Glutamatergic neuron (in vitro differentiated cells): ENCODE measurements around the gene GPRIN1. TPM values are rescaled to one million over a fixed set of nuclear protein-coding genes. Genes with fewer than 3 reads are reported as not detected.
A peak's percentile ranks its signal among the peaks of the same experiment; 100 is the strongest.

Source experiments
- DNase-seq: peaks from one replicate; pipeline ENCODE4 v3.0.0; 2022
- H3K27ac Mint-ChIP-seq: one replicate; pipeline ENCODE4 v1.8.0; 2020; ENCODE audit warnings: mild to moderate bottlenecking, mixed read lengths, inconsistent platforms; ENCODE audit not compliant: unreplicated experiment
- H3K27me3 Mint-ChIP-seq: one replicate; pipeline ENCODE4 v1.8.0; 2020; ENCODE audit warnings: mild to moderate bottlenecking, moderate library complexity, mixed read lengths, inconsistent platforms; ENCODE audit not compliant: unreplicated experiment
- H3K36me3 Mint-ChIP-seq: one replicate; pipeline ENCODE4 v1.8.0; 2020; ENCODE audit warnings: mild to moderate bottlenecking, mixed read lengths, inconsistent platforms; ENCODE audit not compliant: unreplicated experiment
- H3K4me1 Mint-ChIP-seq: one replicate; pipeline ENCODE4 v1.8.0; 2020; ENCODE audit warnings: mild to moderate bottlenecking, low read depth, mixed read lengths, inconsistent platforms; ENCODE audit not compliant: unreplicated experiment
- H3K4me3 Mint-ChIP-seq: one replicate; pipeline ENCODE4 v1.8.0; 2020; ENCODE audit warnings: mild to moderate bottlenecking, mixed read lengths, inconsistent platforms; ENCODE audit not compliant: unreplicated experiment
- H3K9me3 Mint-ChIP-seq: one replicate; pipeline ENCODE4 v1.8.0; 2020; ENCODE audit warnings: mild to moderate bottlenecking, moderate library complexity, mixed read lengths, inconsistent platforms; ENCODE audit not compliant: unreplicated experiment
- CTCF ChIP-seq: fragments of 200-600 bp; sonication (generic); IDR thresholded peaks from one replicate; pipeline ENCODE4 v1.5.0; 2021; ENCODE audit not compliant: partially characterized antibody, unreplicated experiment
- long read RNA-seq: library from polyadenylated mRNA; unstranded; transcript quantifications from one replicate; pipeline ENCODE4 v2.0.0, GENCODE V29; 2020; ENCODE audit not compliant: unreplicated experiment
- total RNA-seq: library from RNA; stranded (reverse); fragmentation: NEBNext Ultra II Directional; extraction: Animal tissue kit (Norgen Biotek cat#: 25700); gene quantifications from one replicate; pipeline ENCODE4 v1.2.1, GENCODE V29; 2021; ENCODE audit not compliant: unreplicated experiment

Gene GPRIN1
- 72.3 TPM for total RNA-seq
- long read RNA-seq, full-length matches to known transcripts: 2 of 4 reads
- long read RNA-seq, partial matches to known transcripts: 0 of 4 reads
- long read RNA-seq, other reads (novel, unspliced or antisense): 2 of 4 reads

- Mint-ChIP-seq H3K27me3 (peaks cover 7% of the 10 kb centered on the region), H3K4me1 (peaks cover 23% of the 10 kb centered on the region), H3K9me3 (peaks cover 10% of the 10 kb centered on the region), H3K4me3 (peak within 1 kb of the TSS; percentile 98), H3K27ac (peak within 1 kb of the TSS; percentile 97), H3K36me3 (no peaks in the 10 kb centered on the region)
- no peak for TF ChIP-seq CTCF
- DNase-seq: peak; percentile 86
Observed at GRCh38 chr5:176609724-176610434, at the start of gene GPRIN1. Gene GPRIN1 (minus strand): TSS chr5:176610156. CDS start chr5:176599834, 10,322 bp downstream.

- no peak for TF ChIP-seq CTCF
- H3K4me3 Mint-ChIP-seq: no peak overlapping the region
- peaks cover 7% of the 10 kb centered on the region for H3K27me3 Mint-ChIP-seq
- H3K4me1 Mint-ChIP-seq: peaks cover 8% of the 10 kb centered on the region
- no peak for DNase-seq
- H3K27ac Mint-ChIP-seq: no peak overlapping the region
- no peaks in the 10 kb centered on the region for H3K36me3 Mint-ChIP-seq
- no peaks in the 10 kb centered on the region for H3K9me3 Mint-ChIP-seq
Observed at GRCh38 chr5:176659512-176659839, 49.5 kb upstream of the GPRIN1 start.

- H3K4me3 Mint-ChIP-seq: no peak overlapping the region
- TF ChIP-seq CTCF: no peak
- no peaks in the 10 kb centered on the region for H3K36me3 Mint-ChIP-seq
- H3K9me3 Mint-ChIP-seq: no peaks in the 10 kb centered on the region
- H3K27me3 Mint-ChIP-seq: peaks cover 7% of the 10 kb centered on the region
- no peak for DNase-seq
- H3K27ac Mint-ChIP-seq: no peak overlapping the region
- peaks cover 7% of the 10 kb centered on the region for H3K4me1 Mint-ChIP-seq
Observed at GRCh38 chr5:176658817-176659511, 49.0 kb upstream of the GPRIN1 start.

- Mint-ChIP-seq H3K4me1 (peaks cover 12% of the 10 kb centered on the region), H3K9me3 (peaks cover 2% of the 10 kb centered on the region), H3K4me3 (no peak overlapping the region), H3K27ac (no peak overlapping the region), H3K36me3 (peaks cover 7% of the 10 kb centered on the region), H3K27me3 (peaks cover 14% of the 10 kb centered on the region)
- TF ChIP-seq CTCF: peak; percentile 83
- DNase-seq: peak; percentile 81
Observed at GRCh38 chr5:176658007-176658599, 48.1 kb upstream of the GPRIN1 start.

GRCh38 chr5:176656467-176656990 is 46.6 kb upstream of the GPRIN1 start:
- H3K4me3 Mint-ChIP-seq: no peak overlapping the region
- no peak for TF ChIP-seq CTCF
- DNase-seq: no peak
- peaks cover 2% of the 10 kb centered on the region for H3K9me3 Mint-ChIP-seq
- H3K4me1 Mint-ChIP-seq: peaks cover 18% of the 10 kb centered on the region
- peaks cover 7% of the 10 kb centered on the region for H3K36me3 Mint-ChIP-seq
- H3K27ac Mint-ChIP-seq: no peak overlapping the region
- peaks cover 17% of the 10 kb centered on the region for H3K27me3 Mint-ChIP-seq
